Mesenchymal stem cell (in vitro differentiated cells and primary cell): ENCODE data around the gene ZNF282.
"Not testable (repeated sequence)": the region's sequence is repeated elsewhere in the genome, so short reads cannot be mapped to it uniquely, and the experiment has no call there.

Experiments used
- DNase-seq: peaks from one replicate; pipeline ENCODE4 v3.0.0-alpha.2; 2013
- H2AFZ ChIP-seq: one replicate; pipeline ENCODE4 v1.6.1; 2013; ENCODE audit warnings: low read depth, mild to moderate bottlenecking, control low read depth, inconsistent platforms, low read length, moderate library complexity
- H2AK5ac ChIP-seq: 2 replicates; pipeline ENCODE4 v1.6.1; 2013; ENCODE audit warnings: low read length, moderate library complexity, mild to moderate bottlenecking, inconsistent platforms; ENCODE audit not compliant: severe bottlenecking
- H2BK120ac ChIP-seq: one replicate; pipeline ENCODE4 v1.6.1; 2013; ENCODE audit warnings: low read depth, mild to moderate bottlenecking, inconsistent platforms, low read length, moderate library complexity
- H2BK12ac ChIP-seq, 2 experiments: one replicate each; pipeline ENCODE4 v1.6.1; 2013; ENCODE audit warnings: inconsistent platforms in 2 of 2, low read length in 2 of 2, mild to moderate bottlenecking in 2 of 2, moderate library complexity in 2 of 2, control low read depth in 1 of 2
- H2BK15ac ChIP-seq: one replicate; pipeline ENCODE4 v1.6.1; 2013; ENCODE audit warnings: mild to moderate bottlenecking, low read depth, inconsistent platforms; ENCODE audit not compliant: poor library complexity, severe bottlenecking
- H2BK5ac ChIP-seq: 2 replicates; pipeline ENCODE4 v1.6.1; 2013; ENCODE audit warnings: low read depth, mild to moderate bottlenecking, low read length, control low read depth, inconsistent platforms; ENCODE audit not compliant: poor library complexity, severe bottlenecking
- H3K14ac ChIP-seq, 2 experiments: one replicate each; pipeline ENCODE4 v1.6.1; 2013; ENCODE audit warnings: inconsistent platforms in 2 of 2, low read length in 2 of 2, control low read depth in 1 of 2, mild to moderate bottlenecking in 1 of 2, moderate library complexity in 1 of 2
- H3K18ac ChIP-seq, 2 experiments: one replicate each; pipeline ENCODE4 v1.6.1; 2013; ENCODE audit warnings: inconsistent platforms in 2 of 2, low read length in 2 of 2, control low read depth in 1 of 2, low read depth in 1 of 2, mild to moderate bottlenecking in 1 of 2
- H3K23ac ChIP-seq, 2 experiments: one replicate each; pipeline ENCODE4 v1.6.1; 2013; ENCODE audit warnings: inconsistent platforms in 2 of 2, low read length in 2 of 2, mild to moderate bottlenecking in 2 of 2, moderate library complexity in 2 of 2, control low read depth in 1 of 2
- H3K27ac ChIP-seq: 2 replicates; pipeline ENCODE4 v1.5.1; 2013; ENCODE audit warnings: mild to moderate bottlenecking, moderate library complexity, low read length, control low read depth, inconsistent platforms; ENCODE audit not compliant: poor library complexity, severe bottlenecking
- H3K27me3 ChIP-seq, 2 experiments: 2 replicates each; pipeline versions ENCODE4 v1.6.1 to v1.7.0; 2013; ENCODE audit warnings: low read length in 2 of 2, mild to moderate bottlenecking in 2 of 2, moderate library complexity in 2 of 2, control low read depth in 1 of 2, inconsistent platforms in 1 of 2; ENCODE audit not compliant: control insufficient read depth in 1 of 2, insufficient read depth in 1 of 2
- H3K36me3 ChIP-seq, 2 experiments: 2 replicates each; pipeline versions ENCODE4 v1.6.1 to v1.7.0; 2013; ENCODE audit warnings: low read length in 2 of 2, control low read depth in 1 of 2, inconsistent platforms in 1 of 2, low read depth in 1 of 2, mild to moderate bottlenecking in 1 of 2; ENCODE audit not compliant: insufficient read depth in 2 of 2, control insufficient read depth in 1 of 2
- H3K4ac ChIP-seq, 2 experiments: one replicate each; pipeline ENCODE4 v1.6.1; 2013; ENCODE audit warnings: inconsistent platforms in 2 of 2, low read length in 2 of 2, mild to moderate bottlenecking in 2 of 2, moderate library complexity in 2 of 2, control low read depth in 1 of 2, low read depth in 1 of 2
- H3K4me1 ChIP-seq: 2 replicates; pipeline ENCODE4 v1.6.1; 2013; ENCODE audit warnings: low read depth, low read length, control low read depth; ENCODE audit not compliant: control insufficient read depth, insufficient read depth
- H3K4me2 ChIP-seq: 2 replicates; pipeline ENCODE4 v1.6.1; 2013; ENCODE audit warnings: low read length, mild to moderate bottlenecking, inconsistent platforms; ENCODE audit not compliant: poor library complexity, severe bottlenecking
- H3K4me3 ChIP-seq, 2 experiments: 2 replicates each; pipeline versions ENCODE4 v1.5.1 to v1.7.0; 2013; ENCODE audit warnings: low read length in 2 of 2, mild to moderate bottlenecking in 2 of 2, control low read depth in 1 of 2, low read depth in 1 of 2; ENCODE audit not compliant: insufficient read depth in 1 of 2
- H3K79me1 ChIP-seq: replicated peaks from 2 replicates; pipeline ENCODE4 v1.6.1; 2013; ENCODE audit warnings: mild to moderate bottlenecking, control low read depth, low read length, inconsistent platforms; ENCODE audit not compliant: poor library complexity, severe bottlenecking
- H3K9ac ChIP-seq: 2 replicates; pipeline ENCODE4 v1.7.0; 2013; ENCODE audit warnings: mild to moderate bottlenecking, low read length, moderate library complexity
- H3K9me3 ChIP-seq: 2 replicates; pipeline ENCODE4 v1.7.0; 2013; ENCODE audit warnings: mild to moderate bottlenecking, low read length; ENCODE audit not compliant: control insufficient read depth
- H4K8ac ChIP-seq: one replicate; pipeline ENCODE4 v1.6.1; 2013; ENCODE audit warnings: inconsistent platforms, mild to moderate bottlenecking, low read length, moderate library complexity
- H4K91ac ChIP-seq: one replicate; pipeline ENCODE4 v1.6.1; 2013; ENCODE audit warnings: mild to moderate bottlenecking, low read length, inconsistent platforms
- WGBS: methylation state at CpG from one replicate; pipeline ENCODE4 v1.1.7; 2013; ENCODE audit warnings: mixed read lengths; 5-methylcytosine and 5-hydroxymethylcytosine counted together

The ZNF282 gene

DNA sequence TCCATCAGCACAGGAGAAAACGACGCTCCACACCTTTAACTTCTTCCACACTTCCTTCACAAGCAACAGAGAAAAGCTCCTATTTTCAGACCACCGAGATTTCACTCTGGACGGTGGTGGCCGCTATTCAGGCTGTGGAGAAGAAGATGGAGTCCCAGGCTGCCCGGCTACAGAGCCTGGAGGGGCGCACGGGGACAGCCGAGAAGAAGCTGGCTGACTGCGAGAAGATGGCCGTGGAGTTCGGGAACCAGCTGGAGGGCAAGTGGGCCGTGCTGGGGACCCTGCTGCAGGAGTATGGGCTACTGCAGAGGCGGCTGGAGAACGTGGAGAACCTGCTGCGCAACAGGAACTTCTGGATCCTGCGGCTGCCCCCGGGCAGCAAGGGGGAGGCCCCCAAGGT lies 54.8 kb downstream of the ZNF282 start:
- H3K4me1 ChIP-seq, H2BK12ac ChIP-seq, H3K9me3 ChIP-seq, H3K4me2 ChIP-seq, H3K9ac ChIP-seq, H2AK5ac ChIP-seq, H2BK120ac ChIP-seq, H3K27me3 ChIP-seq, H4K8ac ChIP-seq, H3K18ac ChIP-seq, H3K4ac ChIP-seq, H3K27ac ChIP-seq, H4K91ac ChIP-seq, H2BK15ac ChIP-seq, DNase-seq, H2BK5ac ChIP-seq, H3K23ac ChIP-seq, H3K14ac ChIP-seq, H3K4me3 ChIP-seq, H2AFZ ChIP-seq: not testable (repeated sequence)
- WGBS: 96% methylated on average over 18 of the region's 18 CpGs
- peaks cover 36 to 46% of the 10 kb centered on the region in 2 experiments for H3K36me3 ChIP-seq
- H3K79me1 ChIP-seq: peaks cover 33% of the 10 kb centered on the region

- not testable (repeated sequence) for H4K91ac ChIP-seq
Measured at GRCh38 chr7:149251518-149251917, 56.2 kb downstream of the ZNF282 start.

DNA sequence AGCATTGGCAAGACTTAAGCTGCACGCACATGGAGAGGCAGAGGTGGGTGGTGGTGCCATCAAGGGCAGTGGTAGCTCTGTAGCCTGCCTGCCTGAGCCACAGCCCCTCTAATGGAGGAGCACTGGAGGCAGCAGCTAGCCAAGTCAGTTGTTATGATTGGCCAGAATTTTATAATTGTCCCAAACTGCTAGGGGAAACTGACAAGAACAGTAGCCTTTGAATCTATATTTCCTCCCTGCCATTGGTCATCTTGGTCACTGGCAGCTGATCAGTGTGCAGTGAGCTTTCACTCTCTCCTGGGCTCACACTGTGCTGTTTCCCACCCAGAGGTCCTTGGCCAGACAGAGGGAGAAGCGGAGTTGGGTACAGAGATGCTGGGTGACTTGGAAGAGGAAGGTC lies 57.0 kb downstream of the ZNF282 start:
- Histone ChIP-seq H3K79me1 (peaks cover 27% of the 10 kb centered on the region), H3K4me1 (no peaks in the 10 kb centered on the region), H3K23ac (no peak overlapping the region), H2AFZ (no peak overlapping the region), H3K18ac (no peak overlapping the region), H3K9ac (no peak overlapping the region), H2BK120ac (no peak overlapping the region), H2BK15ac (no peak overlapping the region), H2BK5ac (no peak overlapping the region), H3K4ac (no peak overlapping the region), H3K27me3 (no peaks in the 10 kb centered on the region), H3K9me3 (no peaks in the 10 kb centered on the region), H3K36me3 (peaks cover 45 to 59% of the 10 kb centered on the region in 2 experiments), H2BK12ac (no peak overlapping the region), H4K91ac (no peak overlapping the region), H3K4me3 (no peak overlapping the region), H3K4me2 (no peak overlapping the region), H3K27ac (no peak overlapping the region), H4K8ac (no peak overlapping the region), H2AK5ac (no peak overlapping the region), H3K14ac (no peak overlapping the region)
- WGBS: 100% methylated on average over 2 of the region's 2 CpGs
- DNase-seq: no peak

More at GRCh38 chr7:149251518-149251917, 56.2 kb downstream of the ZNF282 start:
- H3K4ac ChIP-seq, H3K9ac ChIP-seq, H3K27me3 ChIP-seq, H4K8ac ChIP-seq, H3K4me1 ChIP-seq, H3K18ac ChIP-seq, H3K9me3 ChIP-seq, H2BK15ac ChIP-seq, H3K14ac ChIP-seq, H2BK120ac ChIP-seq, H3K27ac ChIP-seq, H3K4me2 ChIP-seq, H2AFZ ChIP-seq, H3K4me3 ChIP-seq, DNase-seq, H2BK12ac ChIP-seq, H2BK5ac ChIP-seq, H3K23ac ChIP-seq, H2AK5ac ChIP-seq: not testable (repeated sequence)
- Histone ChIP-seq H3K36me3 (peaks cover 45 to 59% of the 10 kb centered on the region in 2 experiments), H3K79me1 (peaks cover 30% of the 10 kb centered on the region)
- WGBS: 99% methylated on average over 10 of the region's 10 CpGs

DNA sequence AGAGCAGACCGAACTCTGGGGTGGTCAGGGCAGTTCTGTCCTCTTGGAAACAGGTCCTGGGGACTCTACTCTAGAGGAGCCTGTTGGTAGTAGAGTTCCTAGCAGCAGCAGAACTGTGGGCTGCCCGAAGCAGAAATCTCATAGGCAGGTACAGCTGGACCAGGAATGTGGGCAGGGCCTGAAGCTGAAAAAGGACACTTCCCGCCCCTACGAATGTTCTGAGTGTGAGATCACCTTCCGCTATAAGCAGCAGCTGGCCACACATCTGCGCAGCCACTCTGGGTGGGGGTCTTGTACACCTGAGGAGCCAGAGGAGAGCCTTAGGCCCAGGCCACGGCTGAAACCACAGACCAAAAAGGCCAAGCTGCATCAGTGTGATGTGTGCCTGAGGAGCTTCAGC lies 58.3 kb downstream of the ZNF282 start:
- Histone ChIP-seq H4K8ac (no peak overlapping the region), H2AK5ac (no peak overlapping the region), H3K18ac (no peak overlapping the region), H3K9me3 (no peaks in the 10 kb centered on the region), H2BK15ac (no peak overlapping the region), H2BK120ac (no peak overlapping the region), H3K14ac (no peak overlapping the region), H3K23ac (no peak overlapping the region), H3K27me3 (no peaks in the 10 kb centered on the region), H3K4me1 (no peaks in the 10 kb centered on the region), H3K27ac (no peak overlapping the region), H2BK5ac (no peak overlapping the region), H3K4me3 (no peak overlapping the region), H3K36me3 (peaks cover 45 to 59% of the 10 kb centered on the region in 2 experiments), H3K9ac (no peak overlapping the region), H3K4ac (no peak overlapping the region), H3K79me1 (peaks cover 22% of the 10 kb centered on the region), H4K91ac (no peak overlapping the region), H3K4me2 (no peak overlapping the region), H2BK12ac (no peak overlapping the region), H2AFZ (no peak overlapping the region)
- WGBS: 97% methylated on average over 7 of the region's 7 CpGs
- DNase-seq: no peak
